MCF 10A (cell line): Measurements from ENCODE around the gene MED13. TPM values are rescaled to one million over a fixed set of nuclear protein-coding genes. Genes with fewer than 3 reads are reported as not detected.
"Not testable (repeated sequence)": the region's sequence is repeated elsewhere in the genome, so short reads cannot be mapped to it uniquely, and the experiment has no call there.

Source experiments
- BruUV-seq: library from RNA; stranded (reverse); fragments of 400-500 nt; replicated peaks from 2 replicates; lab custom pipeline; 2021; lab: Mats Ljungman, UMichigan
- CTCF ChIA-PET: fragments of 300-600 bp; sonication (Branson Sonifier 250); formaldehyde crosslinking; extraction: SDS; loops from one replicate; lab custom pipeline; 2021; ENCODE audit warnings: antibody characterized with exemption, inconsistent platforms; lab: Yijun Ruan, JAX
- POLR2A ChIA-PET: fragments of 300-600, 350-650 bp; sonication (Branson Sonifier 250); formaldehyde crosslinking; extraction: SDS; loops from one replicate; lab custom pipeline; 2020; ENCODE audit warnings: antibody characterized with exemption, inconsistent platforms; lab: Yijun Ruan, JAX
- DNase-seq: peaks from one replicate; pipeline ENCODE4 v3.0.0-alpha.2; 2018; ENCODE audit not compliant: unreplicated experiment
- H3K27ac Mint-ChIP-seq: one replicate; pipeline ENCODE4 v1.8.0; 2022; ENCODE audit warnings: mild to moderate bottlenecking, low read depth, mixed read lengths; ENCODE audit not compliant: unreplicated experiment
- H3K27me3 Mint-ChIP-seq: one replicate; pipeline ENCODE4 v1.8.0; 2022; ENCODE audit warnings: mixed read lengths; ENCODE audit not compliant: insufficient read depth, unreplicated experiment
- H3K36me3 Mint-ChIP-seq: one replicate; pipeline ENCODE4 v1.8.0; 2022; ENCODE audit warnings: mild to moderate bottlenecking, moderate library complexity, mixed read lengths; ENCODE audit not compliant: insufficient read depth, unreplicated experiment
- H3K4me1 Mint-ChIP-seq: one replicate; pipeline ENCODE4 v1.8.0; 2022; ENCODE audit warnings: mixed read lengths; ENCODE audit not compliant: insufficient read depth, unreplicated experiment
- H3K4me3 Mint-ChIP-seq: one replicate; pipeline ENCODE4 v1.8.0; 2022; ENCODE audit warnings: mild to moderate bottlenecking, moderate library complexity, mixed read lengths; ENCODE audit not compliant: unreplicated experiment
- H3K9me3 Mint-ChIP-seq: one replicate; pipeline ENCODE4 v1.8.0; 2022; ENCODE audit warnings: mixed read lengths; ENCODE audit not compliant: unreplicated experiment
- intact Hi-C: fragments of 100-400 bp; cut with micrococcal nuclease; formaldehyde crosslinking; loops from 2 replicates; pipeline ENCODE4 v1.14.1; 2022
- total RNA-seq: library from RNA; stranded (reverse); gene quantifications from 2 replicates; pipeline ENCODE4 v1.2.3, GENCODE V29; 2022
- TF ChIP-seq, protein P1 (sequence below): fragments of 200-600 bp; IDR thresholded peaks from one replicate; pipeline ENCODE4 v1.8.0; 2022; ENCODE audit warnings: antibody characterized with exemption, mild to moderate bottlenecking; ENCODE audit not compliant: unreplicated experiment

MED13 gene
- total RNA-seq, 1 experiment from 2014 or later = 58.7 TPM

DNA sequence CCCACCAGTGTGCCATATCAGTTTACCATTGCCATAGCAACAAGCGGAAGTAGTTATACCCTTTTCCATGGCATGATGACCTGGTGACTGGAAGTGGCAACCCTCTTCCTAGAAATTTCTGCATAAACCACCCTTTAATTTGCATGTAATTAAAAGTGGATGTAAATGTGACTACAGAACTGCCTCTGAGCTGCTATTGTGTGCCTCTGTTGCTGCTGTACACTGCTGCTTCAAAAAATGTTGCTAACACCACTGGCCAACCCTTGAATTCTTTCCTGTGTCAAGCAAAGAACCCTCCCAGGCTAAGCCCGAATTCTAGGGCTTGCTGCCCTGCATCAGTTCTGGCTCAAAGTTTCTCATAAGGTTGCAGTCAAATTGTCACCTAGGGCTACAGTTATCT, 12.9 kb upstream of the MED13 start:
- TF ChIP-seq, protein P1, sequence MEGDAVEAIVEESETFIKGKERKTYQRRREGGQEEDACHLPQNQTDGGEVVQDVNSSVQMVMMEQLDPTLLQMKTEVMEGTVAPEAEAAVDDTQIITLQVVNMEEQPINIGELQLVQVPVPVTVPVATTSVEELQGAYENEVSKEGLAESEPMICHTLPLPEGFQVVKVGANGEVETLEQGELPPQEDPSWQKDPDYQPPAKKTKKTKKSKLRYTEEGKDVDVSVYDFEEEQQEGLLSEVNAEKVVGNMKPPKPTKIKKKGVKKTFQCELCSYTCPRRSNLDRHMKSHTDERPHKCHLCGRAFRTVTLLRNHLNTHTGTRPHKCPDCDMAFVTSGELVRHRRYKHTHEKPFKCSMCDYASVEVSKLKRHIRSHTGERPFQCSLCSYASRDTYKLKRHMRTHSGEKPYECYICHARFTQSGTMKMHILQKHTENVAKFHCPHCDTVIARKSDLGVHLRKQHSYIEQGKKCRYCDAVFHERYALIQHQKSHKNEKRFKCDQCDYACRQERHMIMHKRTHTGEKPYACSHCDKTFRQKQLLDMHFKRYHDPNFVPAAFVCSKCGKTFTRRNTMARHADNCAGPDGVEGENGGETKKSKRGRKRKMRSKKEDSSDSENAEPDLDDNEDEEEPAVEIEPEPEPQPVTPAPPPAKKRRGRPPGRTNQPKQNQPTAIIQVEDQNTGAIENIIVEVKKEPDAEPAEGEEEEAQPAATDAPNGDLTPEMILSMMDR = no peak
- CTCF ChIA-PET = interaction anchor here (1.3 kb wide), 1 partner anchor 12 kb away, joined by 4 read pairs; no protein-coding TSS in a partner anchor
- POLR2A ChIA-PET = interaction anchor here (1.1 to 4.1 kb wide), 2 partner anchors 12 to 161 kb away, joined by 3 to 16 read pairs; no protein-coding TSS in a partner anchor
- Mint-ChIP-seq H3K4me3 (no peak overlapping the region), H3K27ac (no peak overlapping the region), H3K9me3 (no peaks in the 10 kb centered on the region), H3K36me3 (no peaks in the 10 kb centered on the region), H3K4me1 (no peaks in the 10 kb centered on the region), H3K27me3 (no peaks in the 10 kb centered on the region)
- DNase-seq = no peak
- no TSS peak for BruUV-seq
- intact Hi-C loops = no loop called here

DNA sequence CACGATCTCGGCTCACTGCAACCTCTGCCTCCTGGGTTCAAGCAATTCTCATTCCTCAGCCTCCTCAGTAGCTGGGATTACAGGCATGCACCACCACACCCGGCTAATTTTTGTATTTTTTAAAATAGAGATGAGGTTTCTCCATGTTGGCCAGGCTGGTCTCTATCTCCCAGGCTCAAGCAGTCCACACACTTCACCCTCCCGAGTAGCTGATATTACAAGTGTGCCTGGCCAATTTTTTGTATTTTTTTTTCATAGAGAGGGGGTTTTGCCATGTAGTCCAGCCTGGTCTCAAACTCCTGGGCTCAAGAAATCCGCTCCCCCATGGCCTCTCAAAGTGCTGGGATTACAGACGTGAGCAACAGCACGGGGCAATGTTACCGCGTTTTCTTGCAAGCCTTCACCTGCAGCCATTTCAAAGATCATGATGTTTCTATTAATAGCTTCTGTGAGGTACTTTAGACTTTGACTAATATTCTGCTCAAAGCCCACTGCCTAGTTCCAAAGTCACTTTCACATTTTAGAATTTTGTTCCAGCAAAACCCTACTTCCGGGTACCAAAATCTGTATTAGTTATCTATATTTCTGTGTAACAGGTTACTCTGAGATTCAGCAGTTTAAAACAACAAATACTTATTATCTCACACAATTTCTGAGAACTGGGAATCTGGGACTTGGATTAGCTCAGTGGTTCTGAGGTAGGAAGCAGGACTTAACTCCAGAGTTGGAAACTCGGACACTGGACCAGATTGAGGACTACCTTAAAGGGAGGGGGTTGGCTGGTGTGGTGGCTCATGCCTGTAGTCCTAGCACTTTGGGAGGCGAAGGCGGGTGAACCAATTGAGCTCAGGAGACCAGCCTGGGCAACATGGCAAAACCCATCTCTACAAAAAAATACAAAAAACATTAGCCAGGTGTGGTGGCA, 12.0 kb upstream of the MED13 start:
- POLR2A ChIA-PET = interaction anchor here (0.8 to 4.1 kb wide), 2 partner anchors 11 to 13 kb away, joined by 3 to 16 read pairs; no protein-coding TSS in a partner anchor
- H3K36me3 Mint-ChIP-seq = no peaks in the 10 kb centered on the region
- H3K4me3 Mint-ChIP-seq = no peak overlapping the region
- intact Hi-C loops = no loop called here
- no peak for DNase-seq
- H3K27me3 Mint-ChIP-seq = no peaks in the 10 kb centered on the region
- no TSS peak for BruUV-seq
- H3K27ac Mint-ChIP-seq = no peak overlapping the region
- TF ChIP-seq, protein P1 = no peak
- H3K4me1 Mint-ChIP-seq = no peaks in the 10 kb centered on the region
- CTCF ChIA-PET = interaction anchor here (1.3 to 2.1 kb wide), 2 partner anchors 11 kb away, joined by 4 to 11 read pairs; no protein-coding TSS in a partner anchor
- no peaks in the 10 kb centered on the region for H3K9me3 Mint-ChIP-seq

DNA sequence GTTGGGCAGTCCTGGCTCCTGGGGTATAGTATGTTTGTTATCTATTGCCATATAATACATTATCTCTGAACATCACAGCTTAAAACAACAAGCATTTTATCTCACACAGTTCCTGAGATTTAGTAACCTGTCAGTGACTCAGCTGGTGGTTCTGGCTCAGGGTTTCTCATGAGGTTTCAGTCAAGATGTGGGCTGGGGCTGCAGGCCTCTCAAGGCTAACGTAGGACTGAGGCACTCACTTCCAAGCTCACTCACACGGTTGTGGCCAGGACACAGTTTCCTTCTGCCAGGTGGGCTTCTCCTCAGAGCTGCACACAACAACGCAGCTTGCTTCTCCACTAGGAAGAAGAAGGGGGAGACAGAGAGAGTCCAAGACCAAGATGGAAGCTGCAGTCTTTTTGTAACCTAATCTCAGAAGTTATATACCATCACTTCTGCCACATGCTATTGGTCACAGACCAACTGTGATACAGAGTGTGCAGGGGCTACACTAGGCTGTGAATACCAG, 10.3 kb upstream of the MED13 start:
- no peaks in the 10 kb centered on the region for H3K9me3 Mint-ChIP-seq
- no peak for DNase-seq
- H3K27ac Mint-ChIP-seq = no peak overlapping the region
- no peaks in the 10 kb centered on the region for H3K27me3 Mint-ChIP-seq
- TF ChIP-seq, protein P1 = no peak
- H3K36me3 Mint-ChIP-seq = no peaks in the 10 kb centered on the region
- CTCF ChIA-PET = interaction anchor here (0.6 to 2.1 kb wide), 3 partner anchors 9 to 1072 kb away, joined by 3 to 11 read pairs (median 6); no protein-coding TSS in a partner anchor
- POLR2A ChIA-PET = interaction anchor here (4.1 kb wide), 1 partner anchor 9 kb away, joined by 16 read pairs; no protein-coding TSS in a partner anchor
- intact Hi-C loops = no loop called here
- BruUV-seq = no TSS peak
- H3K4me3 Mint-ChIP-seq = no peak overlapping the region
- H3K4me1 Mint-ChIP-seq = no peaks in the 10 kb centered on the region

DNA sequence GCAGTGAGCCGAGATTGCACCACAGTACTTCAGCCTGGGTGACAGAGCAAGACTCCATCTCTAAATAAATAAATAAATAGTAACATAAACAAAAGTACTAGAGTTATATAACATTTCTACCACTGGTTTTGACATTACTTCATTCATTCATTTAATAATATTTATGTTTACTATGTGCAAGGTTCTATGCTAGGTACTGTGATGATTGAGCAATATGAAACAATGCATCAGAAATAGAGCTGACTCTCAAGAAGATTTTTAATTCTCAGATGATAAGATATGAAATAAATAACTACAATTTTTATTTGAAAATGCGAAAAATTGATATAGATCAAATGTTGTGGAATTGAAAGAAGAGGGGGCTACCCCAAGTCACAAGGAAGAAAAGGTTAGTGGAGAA, 8.9 kb upstream of the MED13 start:
- ChIA-PET POLR2A (interaction anchor here (1.0 kb wide), 1 partner anchor 20 kb away, joined by 3 read pairs; no protein-coding TSS in a partner anchor), CTCF (no interaction called here)
- Mint-ChIP-seq H3K36me3 (no peaks in the 10 kb centered on the region), H3K4me3 (no peak overlapping the region), H3K27me3 (no peaks in the 10 kb centered on the region), H3K27ac (no peak overlapping the region), H3K9me3 (no peaks in the 10 kb centered on the region), H3K4me1 (no peaks in the 10 kb centered on the region)
- intact Hi-C loops = no loop called here
- no TSS peak for BruUV-seq
- TF ChIP-seq, protein P1 = no peak
- DNase-seq = no peak

DNA sequence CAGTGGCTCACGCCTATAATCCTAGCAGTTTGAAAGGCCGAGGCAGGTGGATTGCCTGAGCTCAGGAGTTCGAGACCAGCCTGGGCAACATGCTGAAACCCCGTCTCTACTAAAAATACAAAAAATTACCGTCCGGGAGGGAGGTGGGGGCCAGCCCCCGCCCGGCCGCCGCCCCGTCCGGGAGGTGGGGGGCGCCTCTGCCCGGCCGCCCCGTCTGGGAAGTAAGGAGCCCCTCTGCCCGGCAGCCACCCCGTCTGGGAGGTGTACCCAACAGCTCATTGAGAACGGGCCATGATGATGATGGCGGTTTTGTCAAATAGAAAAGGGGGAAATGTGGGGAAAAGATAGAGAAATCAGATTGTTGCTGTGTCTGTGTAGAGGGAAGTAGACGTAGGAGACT, 7.8 kb upstream of the MED13 start:
- intact Hi-C loops, H3K4me3 Mint-ChIP-seq, H3K27ac Mint-ChIP-seq, H3K9me3 Mint-ChIP-seq, H3K36me3 Mint-ChIP-seq, BruUV-seq, H3K27me3 Mint-ChIP-seq, DNase-seq, POLR2A ChIA-PET, H3K4me1 Mint-ChIP-seq: not testable (repeated sequence)
- CTCF ChIA-PET = interaction anchor here (0.6 kb wide), 1 partner anchor 128 kb away, joined by 3 read pairs; no protein-coding TSS in a partner anchor
